ENCODE data around the gene ANKRD55. TPM values are rescaled to one million over a fixed set of nuclear protein-coding genes. Genes with fewer than 3 reads are reported as not detected.

Gene ANKRD55
- total RNA-seq, 4 donors from 2014 or later, result 0.95 TPM; not detected in 3

GRCh38 chr5:56164376-56164775, 68.8 kb downstream of the ANKRD55 start:
- intact Hi-C loops (cut with DNase I; ENCODE audit: low total_unique reads) (no loop called here), in situ Hi-C loops (cut with MboI; ENCODE audit: low pct_ligation_motif_present in 1 of 4, low pct_unique_long_range_greater_than_20kb in 1 of 4, low sequenced_read_pairs in 3 of 4) (no loop called here)
- Histone ChIP-seq H3K9me3 (no peaks in the 10 kb centered on the region), H3K27me3 (no peaks in the 10 kb centered on the region), H3K4me1 (peaks cover 0 to 9% (median 0%) of the 10 kb centered on the region in 4 donors), H3K4me3 (no peak overlapping the region), H3K36me3 (no peaks in the 10 kb centered on the region), H3K27ac (no peak overlapping the region)
- DNase-seq, result no peak
- TF ChIP-seq EP300 (IDR thresholded peaks at IDR 0.05; ENCODE audit: low read depth), result no peak
- no peak for TF ChIP-seq POLR2A (IDR thresholded peaks at IDR 0.05)
- no peak for TF ChIP-seq POLR2AphosphoS5 (IDR thresholded peaks at IDR 0.05)
- WGBS, 2 donors (ENCODE audit: low coverage in 1 of 2), result 50 to 51% methylated on average over 2 to 3 of the region's 3 CpGs

DNA sequence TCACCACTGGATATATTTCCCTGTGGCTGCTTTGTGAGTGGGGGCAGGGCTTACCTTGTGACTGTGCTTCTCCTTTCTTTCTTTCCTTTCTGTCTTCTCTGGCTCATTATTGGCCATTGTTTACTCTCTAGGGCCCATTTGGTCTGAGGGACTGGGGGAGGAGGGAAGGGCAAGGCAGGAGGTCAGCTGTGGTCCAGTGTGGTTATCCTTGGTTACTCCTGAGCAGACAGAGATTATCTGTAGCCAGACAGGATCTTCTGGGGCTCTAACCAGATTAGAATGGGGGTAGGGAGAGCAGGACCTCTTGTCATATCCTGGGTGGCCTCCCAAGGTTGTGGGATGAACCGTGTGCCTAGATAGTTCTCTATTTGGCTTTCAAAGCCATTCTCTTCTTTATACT, 71.2 kb downstream of the ANKRD55 start:
- no peak for DNase-seq
- no peak overlapping the region for H3K27ac ChIP-seq
- TF ChIP-seq POLR2AphosphoS5 (IDR thresholded peaks at IDR 0.05), result no peak
- TF ChIP-seq EP300 (IDR thresholded peaks at IDR 0.05; ENCODE audit: low read depth), result no peak
- TF ChIP-seq CTCF (IDR thresholded peaks at IDR 0.05), result no peak
- TF ChIP-seq POLR2A (IDR thresholded peaks at IDR 0.05), result no peak
- no peak overlapping the region for H3K4me3 ChIP-seq
- in situ Hi-C loops (cut with MboI; ENCODE audit: low pct_ligation_motif_present in 1 of 4, low pct_unique_long_range_greater_than_20kb in 1 of 4, low sequenced_read_pairs in 3 of 4) (no loop called here), intact Hi-C loops (cut with DNase I; ENCODE audit: low total_unique reads) (no loop called here)
- no peaks in the 10 kb centered on the region for H3K27me3 ChIP-seq
- 64% methylated on average over 1 of the region's 1 CpG; no CpG with 5 or more reads in 1 of the 2 donors for WGBS, 2 donors (ENCODE audit: low coverage in 1 of 2)
- peaks cover 0 to 13% (median 0%) of the 10 kb centered on the region in 4 donors for H3K4me1 ChIP-seq
- H3K9me3 ChIP-seq, result no peaks in the 10 kb centered on the region
- H3K36me3 ChIP-seq, result no peaks in the 10 kb centered on the region

DNA sequence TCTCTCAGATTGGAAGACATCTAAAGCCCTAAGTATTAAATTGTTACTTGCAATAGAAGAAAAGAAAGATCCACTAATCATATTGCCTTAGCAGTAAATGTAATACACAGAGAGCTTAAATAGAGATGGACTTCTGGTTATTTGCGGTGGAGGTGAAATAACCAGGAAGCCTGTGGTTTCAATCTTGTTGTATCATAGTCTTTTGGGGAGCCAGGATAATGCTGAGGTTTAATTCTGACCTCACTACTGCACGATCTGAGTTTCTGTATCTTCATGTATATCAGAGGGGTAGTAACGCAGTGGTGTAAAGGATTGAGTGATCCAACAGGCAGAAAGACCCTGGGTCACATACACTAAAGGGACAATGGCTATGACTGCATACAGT, 71.7 kb downstream of the ANKRD55 start:
- WGBS, 2 donors (ENCODE audit: low coverage in 1 of 2), result 77 to 89% methylated on average over 1 to 3 of the region's 3 CpGs
- Histone ChIP-seq H3K4me1 (peaks cover 0 to 16% (median 0%) of the 10 kb centered on the region in 4 donors), H3K27me3 (no peaks in the 10 kb centered on the region), H3K36me3 (no peaks in the 10 kb centered on the region), H3K9me3 (no peaks in the 10 kb centered on the region), H3K27ac (no peak overlapping the region), H3K4me3 (no peak overlapping the region)
- intact Hi-C loops (cut with DNase I; ENCODE audit: low total_unique reads), result no loop called here
- TF ChIP-seq POLR2AphosphoS5 (IDR thresholded peaks at IDR 0.05) (no peak), CTCF (IDR thresholded peaks at IDR 0.05) (no peak), EP300 (IDR thresholded peaks at IDR 0.05; ENCODE audit: low read depth) (no peak), POLR2A (IDR thresholded peaks at IDR 0.05) (no peak)
- in situ Hi-C loops (cut with MboI; ENCODE audit: low pct_ligation_motif_present in 1 of 4, low pct_unique_long_range_greater_than_20kb in 1 of 4, low sequenced_read_pairs in 3 of 4), result no loop called here
- DNase-seq, result no peak

DNA sequence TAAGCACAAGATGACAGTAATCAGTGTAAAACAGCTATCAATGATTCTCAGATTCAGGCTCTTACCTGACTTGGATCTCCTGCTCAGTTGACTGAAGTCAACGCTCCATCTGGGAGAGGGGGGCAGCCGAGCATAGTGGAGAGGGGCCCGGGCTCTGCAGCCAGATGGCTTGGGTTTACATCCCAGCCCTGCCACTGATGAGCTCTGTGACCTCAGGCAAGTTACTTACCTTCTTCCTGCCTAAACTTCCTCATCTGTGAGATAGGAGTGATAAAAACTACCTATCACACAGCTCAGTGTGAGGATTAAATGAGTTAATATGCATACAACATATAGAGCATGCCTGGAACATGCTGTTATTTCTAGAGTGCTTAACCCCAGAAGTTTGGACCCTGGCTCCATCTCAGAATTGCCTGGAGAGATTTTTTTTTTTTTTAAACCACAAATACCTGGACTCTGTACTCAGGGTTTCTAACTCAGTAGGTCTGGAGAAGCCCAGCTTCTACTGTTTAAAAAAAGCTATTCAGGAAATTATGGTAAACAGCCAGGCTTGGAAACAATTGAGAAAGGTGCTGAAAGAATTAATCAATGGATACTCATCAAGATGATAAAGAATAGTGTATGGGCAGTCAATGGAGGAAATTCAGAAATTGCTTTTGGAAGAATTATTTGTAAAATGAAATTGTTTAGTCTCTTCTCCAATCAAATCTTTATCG, 72.2 kb downstream of the ANKRD55 start:
- Histone ChIP-seq H3K4me3 (no peak overlapping the region), H3K9me3 (no peaks in the 10 kb centered on the region), H3K4me1 (peaks cover 0 to 19% (median 0%) of the 10 kb centered on the region in 4 donors), H3K27me3 (no peaks in the 10 kb centered on the region), H3K36me3 (no peaks in the 10 kb centered on the region), H3K27ac (no peak overlapping the region)
- TF ChIP-seq EP300 (IDR thresholded peaks at IDR 0.05; ENCODE audit: low read depth), result no peak
- no peak for TF ChIP-seq POLR2AphosphoS5 (IDR thresholded peaks at IDR 0.05)
- TF ChIP-seq CTCF (IDR thresholded peaks at IDR 0.05), result no peak
- no peak for TF ChIP-seq POLR2A (IDR thresholded peaks at IDR 0.05)
- DNase-seq, result no peak
- WGBS, 2 donors (ENCODE audit: low coverage in 1 of 2), result 88 to 100% methylated on average over 1 to 4 of the region's 4 CpGs
- intact Hi-C loops (cut with DNase I; ENCODE audit: low total_unique reads), result no loop called here
- in situ Hi-C loops (cut with MboI; ENCODE audit: low pct_ligation_motif_present in 1 of 4, low pct_unique_long_range_greater_than_20kb in 1 of 4, low sequenced_read_pairs in 3 of 4), result no loop called here

Data from transverse colon (tissue), 4 donors.